ENCODE data around the gene TMPRSS7. TPM values are rescaled to one million over a fixed set of nuclear protein-coding genes. Genes with fewer than 3 reads are reported as not detected.

TMPRSS7 gene
- total RNA-seq, 4 donors from 2014 or later: 0.23 to 0.34 (median 0.29) TPM; not detected in 1

GRCh38 chr3:112114576-112115160, 80.1 kb downstream of the TMPRSS7 start:
- 94 to 95% methylated on average over 6 of the region's 6 CpGs for WGBS, 2 donors
- TF ChIP-seq CTCF (IDR thresholded peaks at IDR 0.05) (no peak), POLR2A (IDR thresholded peaks at IDR 0.05) (no peak)
- no peak overlapping the region for H3K4me3 ChIP-seq (ENCODE audit: low read depth, poor library complexity, severe bottlenecking)
- intact Hi-C loops (cut with DNase I; ENCODE audit: low total_unique reads): no loop called here
- no peak for DNase-seq (ENCODE audit: low spot score in 2 of 2)

GRCh38 chr3:112115161-112115739, 80.7 kb downstream of the TMPRSS7 start:
- WGBS, 2 donors: 69 to 74% methylated on average over 6 of the region's 6 CpGs
- no peak overlapping the region for H3K4me3 ChIP-seq (ENCODE audit: low read depth, poor library complexity, severe bottlenecking)
- TF ChIP-seq POLR2A (IDR thresholded peaks at IDR 0.05) (no peak), CTCF (IDR thresholded peaks at IDR 0.05) (no peak)
- intact Hi-C loops (cut with DNase I; ENCODE audit: low total_unique reads): no loop called here
- DNase-seq (ENCODE audit: low spot score in 2 of 2): no peak

- no peak overlapping the region for H3K4me3 ChIP-seq (ENCODE audit: low read depth, poor library complexity, severe bottlenecking)
- no peak for DNase-seq (ENCODE audit: low spot score in 2 of 2)
- TF ChIP-seq CTCF (IDR thresholded peaks at IDR 0.05) (no peak), POLR2A (IDR thresholded peaks at IDR 0.05) (no peak)
- intact Hi-C loops (cut with DNase I; ENCODE audit: low total_unique reads): no loop called here
- 88 to 92% methylated on average over 6 of the region's 6 CpGs for WGBS, 2 donors
Observed at GRCh38 chr3:112115806-112116383, 81.4 kb downstream of the TMPRSS7 start.

GRCh38 chr3:112116748-112117186, 82.2 kb downstream of the TMPRSS7 start:
- H3K4me3 ChIP-seq (ENCODE audit: low read depth, poor library complexity, severe bottlenecking): no peak overlapping the region
- no peak for TF ChIP-seq CTCF (IDR thresholded peaks at IDR 0.05)
- no peak for TF ChIP-seq POLR2A (IDR thresholded peaks at IDR 0.05)
- WGBS, 2 donors: 72 to 77% methylated on average over 13 of the region's 13 CpGs
- intact Hi-C loops (cut with DNase I; ENCODE audit: low total_unique reads): no loop called here
- DNase-seq (ENCODE audit: low spot score in 2 of 2): no peak

- intact Hi-C loops (cut with DNase I; ENCODE audit: low total_unique reads): no loop called here
- no peak for DNase-seq (ENCODE audit: low spot score in 2 of 2)
- TF ChIP-seq POLR2A (IDR thresholded peaks at IDR 0.05) (no peak), CTCF (IDR thresholded peaks at IDR 0.05) (no peak)
- WGBS, 2 donors: 94 to 97% methylated on average over 1 of the region's 1 CpG
- H3K4me3 ChIP-seq (ENCODE audit: low read depth, poor library complexity, severe bottlenecking): no peak overlapping the region
Observed at GRCh38 chr3:112117415-112117814, 82.9 kb downstream of the TMPRSS7 start.

Measured in lower leg skin (tissue), 4 donors.